Glomerular visceral epithelial cell (primary cell): ENCODE data around the gene SMARCD1.

Experiments used
- DNase-seq: peaks from one replicate; pipeline ENCODE4 v3.0.0-alpha.2; 2016; ENCODE audit errors: extremely low spot score

SMARCD1 gene

DNA sequence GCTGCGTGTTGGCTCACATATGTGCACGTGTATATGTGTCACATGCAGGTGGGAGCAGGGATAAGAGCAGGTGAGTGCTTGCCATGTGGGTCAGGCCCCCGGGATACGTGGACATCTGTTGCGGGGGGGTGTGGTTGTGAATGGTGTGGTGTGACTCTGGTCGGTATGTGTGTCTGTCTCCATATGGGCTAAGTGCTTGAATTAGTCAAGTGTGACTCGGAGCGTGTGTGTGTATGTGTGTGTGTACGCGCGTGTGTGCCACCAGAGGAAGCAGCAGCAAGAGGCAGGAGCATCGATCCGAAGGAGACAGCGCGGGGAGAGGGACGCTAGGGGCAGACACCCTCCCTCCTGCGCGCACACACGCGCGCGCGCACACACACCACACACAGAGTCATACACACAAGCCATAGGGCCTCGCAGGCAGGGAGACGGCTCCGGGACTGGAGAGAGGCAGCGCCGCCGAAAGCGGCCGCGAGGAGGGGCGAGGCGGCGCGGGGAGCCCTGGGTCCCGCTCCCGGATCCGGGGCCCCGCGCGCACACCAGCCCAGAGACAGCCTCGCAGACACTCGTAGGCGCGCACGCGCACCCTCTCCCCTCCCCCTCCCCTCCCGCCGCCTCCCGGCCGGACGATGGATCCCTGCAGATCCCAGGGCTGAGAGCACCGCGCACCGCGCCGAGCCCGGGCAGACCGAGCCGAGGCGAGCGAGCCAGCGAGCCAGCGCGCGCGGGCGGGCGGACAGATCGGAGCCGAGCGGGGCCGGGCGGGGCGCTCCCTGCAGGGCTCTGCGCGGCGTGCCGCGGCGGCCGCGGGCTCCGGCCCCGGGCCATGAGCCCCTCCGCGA, 27.9 kb upstream of the SMARCD1 start, which contains the start of gene ASIC1:
TSS of gene ASIC1 (plus strand) at position 597 of the 842 bp plus-strand sequence. CDS start 1,171 bp downstream, outside the sequence.
- DNase-seq = peak; percentile 58

DNA sequence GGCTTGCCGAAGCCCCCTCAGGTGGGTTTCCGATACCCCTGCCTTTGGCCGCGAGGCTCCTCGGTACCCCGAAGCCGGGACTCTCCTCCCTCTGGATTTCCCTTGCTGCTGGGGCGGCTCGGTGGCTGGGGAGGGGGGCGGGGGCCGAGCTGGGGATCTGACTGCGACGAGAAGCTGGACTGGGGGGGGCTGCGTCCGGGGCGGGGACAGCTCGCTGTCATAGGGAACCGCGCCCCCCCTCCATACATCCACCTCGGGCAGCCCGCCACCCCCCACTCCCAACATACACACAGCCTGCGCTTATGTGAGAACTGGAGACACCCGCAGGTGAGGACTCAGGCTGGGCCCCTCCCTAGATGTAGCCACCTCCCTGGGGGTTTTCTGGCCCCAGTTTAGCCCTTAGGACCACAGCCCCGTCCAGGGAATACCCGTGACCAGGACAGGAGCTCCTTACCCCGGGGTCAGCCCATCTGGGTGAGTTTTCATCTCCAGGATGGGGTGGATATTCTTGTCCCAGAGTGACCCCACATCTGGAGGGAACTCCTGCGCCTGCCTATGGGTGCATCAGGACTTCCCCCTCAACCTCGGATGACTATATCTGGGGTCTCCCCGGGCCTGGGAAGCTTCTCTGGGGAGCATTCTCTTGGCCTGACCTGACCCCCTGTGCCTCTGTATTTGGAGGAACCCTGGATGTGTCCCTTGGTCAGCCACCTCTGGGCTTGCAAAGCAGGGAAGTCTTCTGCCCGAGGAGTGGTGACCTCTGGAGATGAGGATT, 27.1 kb upstream of the SMARCD1 start:
- no peak for DNase-seq

DNA sequence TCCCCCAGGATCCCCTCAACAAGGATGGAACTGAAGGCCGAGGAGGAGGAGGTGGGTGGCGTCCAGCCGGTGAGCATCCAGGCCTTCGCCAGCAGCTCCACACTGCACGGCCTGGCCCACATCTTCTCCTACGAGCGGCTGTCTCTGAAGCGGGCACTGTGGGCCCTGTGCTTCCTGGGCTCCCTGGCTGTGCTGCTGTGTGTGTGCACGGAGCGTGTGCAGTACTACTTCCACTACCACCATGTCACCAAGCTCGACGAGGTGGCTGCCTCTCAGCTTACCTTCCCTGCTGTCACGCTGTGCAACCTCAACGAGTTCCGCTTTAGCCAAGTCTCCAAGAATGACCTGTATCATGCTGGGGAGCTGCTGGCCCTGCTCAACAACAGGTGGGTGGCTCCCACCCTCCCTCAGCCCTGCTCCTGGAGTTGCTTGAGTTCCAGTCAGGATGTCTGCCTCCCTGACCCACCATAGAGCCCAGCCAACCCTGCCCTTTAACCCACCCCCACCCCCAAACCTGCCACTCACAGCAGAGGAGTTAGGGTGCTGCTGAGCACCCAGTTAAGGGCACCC, 26.3 kb upstream of the SMARCD1 start:
- DNase-seq = no peak

DNA sequence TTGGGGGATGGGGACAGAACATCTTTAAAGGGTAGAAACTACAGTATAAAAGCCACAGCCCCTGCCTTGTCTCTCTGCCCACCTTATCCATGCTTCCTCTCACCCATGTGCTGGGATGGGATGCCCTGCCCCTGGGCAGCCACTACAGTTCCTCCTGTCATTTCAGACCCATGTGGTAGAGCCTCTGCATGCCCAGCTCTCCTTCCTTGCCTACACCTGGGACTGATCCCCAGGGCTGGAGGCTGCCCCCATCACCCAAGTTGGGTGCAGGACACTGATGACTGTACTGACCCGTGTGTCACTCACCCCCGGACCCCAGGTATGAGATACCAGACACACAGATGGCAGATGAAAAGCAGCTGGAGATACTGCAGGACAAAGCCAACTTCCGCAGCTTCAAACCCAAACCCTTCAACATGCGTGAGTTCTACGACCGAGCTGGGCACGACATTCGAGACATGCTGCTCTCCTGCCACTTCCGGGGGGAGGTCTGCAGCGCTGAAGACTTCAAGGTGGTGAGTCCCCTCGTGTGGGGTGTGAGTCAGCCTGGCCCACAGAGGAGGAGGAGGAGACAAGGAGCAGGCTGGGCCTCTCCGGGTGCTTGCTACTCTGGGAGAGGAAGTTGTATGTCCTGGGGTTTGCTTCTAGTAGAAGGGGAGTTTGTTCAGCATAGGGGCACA, 25.6 kb upstream of the SMARCD1 start:
- peak; percentile 63 for DNase-seq

DNA sequence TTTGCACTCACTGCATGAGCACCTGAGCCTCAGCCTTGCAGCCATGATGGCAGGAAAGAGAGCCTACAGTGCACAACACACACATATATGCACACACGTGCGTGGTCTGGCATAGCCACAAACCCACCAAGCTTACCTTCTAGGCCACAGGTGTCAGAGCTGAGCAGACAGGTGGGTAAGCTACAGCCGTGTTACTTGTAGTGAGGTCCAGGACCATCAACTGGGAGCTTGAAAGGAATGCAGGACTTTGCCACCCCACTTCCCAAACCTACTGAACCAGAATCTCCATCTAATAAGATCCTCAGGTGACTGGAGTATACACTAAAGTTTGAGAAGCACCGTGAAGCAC, 25.0 kb upstream of the SMARCD1 start:
- no peak for DNase-seq

DNA sequence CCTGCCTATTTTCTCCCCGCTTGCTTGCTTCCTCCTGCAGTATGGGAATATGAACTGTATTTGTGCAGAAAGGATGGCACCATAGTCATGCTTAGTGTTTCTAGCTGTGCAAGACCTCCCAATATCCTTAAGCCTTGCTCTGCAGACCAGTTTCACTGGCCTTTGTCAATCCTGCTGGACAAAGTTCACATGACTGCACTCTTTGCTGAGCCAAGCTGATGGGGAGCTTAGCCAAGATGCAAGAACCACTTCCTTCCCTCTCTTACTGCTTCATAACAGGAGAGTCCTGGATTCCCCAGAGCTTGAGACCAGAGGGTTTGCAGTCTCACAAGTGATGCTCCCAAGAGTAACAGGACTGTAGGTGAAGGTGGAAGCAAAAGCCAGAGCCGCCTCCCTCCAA, 24.0 kb upstream of the SMARCD1 start:
- DNase-seq = no peak

DNA sequence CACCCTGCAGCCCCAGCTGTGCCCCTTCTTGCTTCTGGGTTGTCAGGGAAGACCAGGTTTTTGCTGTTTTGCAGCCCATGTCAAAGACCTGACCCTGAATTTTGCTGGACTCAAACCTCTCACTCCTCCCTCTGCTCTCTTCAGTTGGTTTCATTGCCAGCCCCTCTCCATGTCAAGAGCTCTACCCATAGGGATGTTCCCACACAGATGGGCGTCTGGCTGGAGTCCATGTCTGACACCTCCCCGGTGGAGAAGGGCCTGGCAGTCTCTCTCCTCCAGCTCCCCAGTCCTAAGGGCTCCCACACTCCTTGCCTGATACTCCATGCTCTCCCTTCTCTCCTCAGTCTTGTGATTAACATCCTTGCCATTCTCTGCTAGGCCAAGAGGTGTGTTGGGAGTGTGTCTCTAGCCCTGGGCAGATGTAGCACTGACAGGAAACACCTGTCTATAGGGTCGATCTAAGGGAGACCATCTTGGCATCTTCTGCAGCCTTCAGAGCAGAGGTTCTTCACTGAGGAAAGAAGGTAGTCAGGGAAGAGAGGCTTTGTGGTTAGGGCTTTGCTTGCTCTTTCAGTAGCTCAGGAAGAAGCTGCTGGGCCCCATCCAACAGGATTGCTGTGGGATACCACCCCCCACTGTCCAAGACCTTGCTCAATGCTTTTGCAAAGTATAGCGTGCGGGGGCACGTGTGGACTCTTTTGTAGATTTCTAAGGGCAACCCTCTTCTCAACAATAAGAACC, 23.0 kb upstream of the SMARCD1 start:
- DNase-seq = no peak

DNA sequence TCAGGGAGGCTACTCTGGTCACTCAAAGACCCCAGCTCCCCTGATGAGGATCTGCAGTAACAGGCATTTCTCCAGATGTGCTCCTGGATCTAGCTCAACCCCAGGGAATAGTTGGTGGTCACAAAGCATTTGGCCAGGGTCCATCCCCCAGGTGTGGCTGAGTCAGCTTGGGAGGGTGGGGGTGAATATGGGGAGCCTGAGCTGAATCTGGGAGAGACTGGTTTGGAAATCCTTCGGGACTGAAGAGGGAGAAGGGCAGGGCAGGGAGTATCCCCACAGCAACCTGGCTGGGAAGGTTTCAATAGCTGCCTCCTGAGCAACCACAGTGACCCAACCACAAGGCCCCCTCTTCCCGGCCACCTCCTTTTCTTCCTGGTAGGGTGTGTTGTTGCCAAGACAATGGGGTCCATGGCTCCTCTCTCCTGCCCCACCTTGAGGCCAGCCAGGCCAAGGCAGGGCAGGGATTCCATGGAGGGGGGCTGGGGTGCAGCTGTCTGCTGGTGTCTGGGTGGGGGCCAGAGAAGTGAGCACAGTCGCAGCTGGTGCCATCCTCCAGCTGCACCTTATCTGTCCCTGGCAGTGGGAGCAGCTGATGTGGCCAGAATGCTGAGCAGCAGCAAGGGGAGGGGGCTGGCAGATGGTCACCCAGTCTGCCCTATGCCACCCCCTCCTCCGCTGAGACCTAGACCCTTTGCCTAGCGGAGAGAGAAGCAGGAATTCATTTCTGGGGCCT, 22.2 kb upstream of the SMARCD1 start:
- DNase-seq = peak; percentile 43

DNA sequence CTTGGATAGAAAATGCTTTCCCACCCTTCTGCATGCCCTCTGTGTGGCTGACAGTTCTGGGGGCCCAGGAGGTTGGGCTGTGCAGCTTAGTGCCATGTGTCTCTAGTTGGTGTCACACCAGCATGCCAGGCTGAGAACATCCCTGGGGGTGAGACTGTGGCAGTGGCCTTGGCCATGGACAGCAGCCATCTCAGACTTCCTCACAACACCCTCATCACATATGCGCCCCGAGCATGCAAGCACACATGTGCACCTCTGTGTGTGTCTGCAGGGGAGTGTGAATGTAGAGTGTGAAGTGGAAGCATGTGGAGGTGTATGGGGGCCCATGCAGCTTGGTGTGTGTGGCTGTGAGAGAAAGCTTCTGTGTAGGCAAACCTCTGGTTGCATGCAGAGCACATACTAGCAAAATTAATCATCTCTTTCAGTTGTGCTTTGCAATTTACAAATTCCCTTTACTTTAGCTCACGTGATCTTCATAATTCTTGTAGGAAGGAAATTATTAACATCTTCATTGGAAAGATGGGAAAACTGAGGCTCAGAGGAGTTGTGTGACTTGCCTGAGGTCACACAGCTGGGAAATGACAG, 19.3 kb upstream of the SMARCD1 start:
- DNase-seq = no peak

DNA sequence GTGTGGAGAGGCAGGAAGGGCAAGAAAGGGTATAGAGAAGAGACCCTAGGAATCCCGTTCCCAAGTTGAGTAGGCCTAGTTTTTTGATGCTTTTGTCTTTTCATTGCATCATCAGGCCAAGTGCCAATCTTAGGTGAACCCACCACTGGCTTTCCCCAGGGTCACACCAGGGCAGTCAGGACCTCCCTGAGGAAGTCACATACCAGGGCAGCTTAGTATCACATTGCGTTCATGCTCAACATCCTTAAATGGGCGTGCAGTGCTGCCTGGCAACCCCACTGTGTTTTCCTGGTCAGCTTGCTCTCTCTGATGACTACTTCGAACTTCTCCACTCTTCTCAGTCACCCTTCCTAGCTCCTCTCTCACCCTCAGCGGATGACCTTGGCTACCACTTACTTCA, 18.7 kb upstream of the SMARCD1 start:
- DNase-seq = peak; percentile 81

DNA sequence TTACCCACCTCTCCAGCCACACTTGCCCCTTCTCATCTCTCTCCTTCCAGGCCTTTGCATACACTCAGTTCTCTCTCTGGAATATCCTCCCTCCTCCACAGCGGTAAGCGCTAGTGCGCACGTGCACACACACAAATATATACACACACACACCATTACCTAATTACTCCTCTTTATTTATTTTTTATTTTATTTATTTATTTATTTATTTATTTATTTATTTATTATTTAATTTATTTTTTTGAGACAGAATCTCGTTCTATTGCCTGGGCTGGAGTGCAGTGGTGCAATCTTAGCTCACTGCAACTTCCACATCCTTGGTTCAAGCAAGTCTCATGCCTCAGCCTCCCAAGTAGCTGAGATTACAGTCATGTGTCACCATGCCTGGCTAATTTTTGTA, 16.1 kb upstream of the SMARCD1 start:
- no peak for DNase-seq

DNA sequence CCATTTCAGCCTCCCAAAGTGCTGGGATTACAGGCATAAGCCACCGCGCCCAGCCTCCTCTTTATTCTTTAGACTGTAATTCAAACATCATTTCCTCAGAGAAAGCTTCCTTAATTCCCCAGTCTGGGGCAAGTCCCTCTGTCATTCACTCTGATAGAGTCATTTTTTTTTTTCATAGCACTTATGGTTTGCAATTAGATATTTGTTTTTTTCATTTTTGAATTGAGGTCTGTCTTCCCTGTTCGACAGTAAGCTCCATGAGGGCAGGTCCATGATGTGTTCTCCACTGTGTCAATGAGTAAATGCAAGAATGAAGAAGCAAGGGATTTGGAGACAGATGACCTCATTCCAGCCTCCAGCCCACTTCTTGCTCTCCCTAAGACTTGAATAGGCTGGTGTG, 15.6 kb upstream of the SMARCD1 start:
- DNase-seq = no peak

DNA sequence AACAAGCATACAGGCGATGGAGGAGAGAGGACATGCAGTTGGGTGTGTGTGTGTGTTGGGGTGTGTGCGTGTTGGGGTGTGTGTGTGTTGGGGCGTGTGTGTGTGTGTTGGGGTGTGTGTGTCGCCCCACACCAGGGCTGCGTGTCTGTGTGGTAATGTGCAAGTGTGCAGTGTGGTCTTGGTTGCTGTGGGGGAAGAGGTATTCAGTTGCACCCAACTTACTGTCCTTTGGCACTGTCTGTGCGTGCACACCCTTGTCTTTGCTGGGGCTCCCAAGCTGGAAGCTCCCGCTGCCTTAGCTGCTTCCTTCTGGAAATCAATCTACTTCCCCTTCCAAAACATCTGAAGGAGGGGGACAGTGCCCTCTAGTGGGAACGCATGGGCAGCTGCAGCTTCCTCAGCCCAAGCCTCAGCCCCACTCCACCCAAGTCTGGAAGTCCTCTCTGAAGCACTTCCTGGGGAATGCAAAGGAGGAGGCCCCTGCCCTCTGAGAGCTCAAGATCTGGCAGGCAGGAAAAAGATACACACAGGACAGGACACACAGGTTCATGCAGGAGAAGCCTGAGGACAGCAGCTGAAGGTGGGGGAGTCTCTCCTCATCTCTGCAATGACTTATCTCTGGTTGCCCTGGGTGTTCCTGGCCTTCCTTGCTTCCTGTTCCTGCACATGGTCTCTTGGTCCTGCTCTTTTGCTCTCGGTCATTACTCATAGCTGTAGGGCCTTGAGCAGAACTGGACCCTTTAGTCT, 14.7 kb upstream of the SMARCD1 start:
- peak; percentile 82 for DNase-seq

DNA sequence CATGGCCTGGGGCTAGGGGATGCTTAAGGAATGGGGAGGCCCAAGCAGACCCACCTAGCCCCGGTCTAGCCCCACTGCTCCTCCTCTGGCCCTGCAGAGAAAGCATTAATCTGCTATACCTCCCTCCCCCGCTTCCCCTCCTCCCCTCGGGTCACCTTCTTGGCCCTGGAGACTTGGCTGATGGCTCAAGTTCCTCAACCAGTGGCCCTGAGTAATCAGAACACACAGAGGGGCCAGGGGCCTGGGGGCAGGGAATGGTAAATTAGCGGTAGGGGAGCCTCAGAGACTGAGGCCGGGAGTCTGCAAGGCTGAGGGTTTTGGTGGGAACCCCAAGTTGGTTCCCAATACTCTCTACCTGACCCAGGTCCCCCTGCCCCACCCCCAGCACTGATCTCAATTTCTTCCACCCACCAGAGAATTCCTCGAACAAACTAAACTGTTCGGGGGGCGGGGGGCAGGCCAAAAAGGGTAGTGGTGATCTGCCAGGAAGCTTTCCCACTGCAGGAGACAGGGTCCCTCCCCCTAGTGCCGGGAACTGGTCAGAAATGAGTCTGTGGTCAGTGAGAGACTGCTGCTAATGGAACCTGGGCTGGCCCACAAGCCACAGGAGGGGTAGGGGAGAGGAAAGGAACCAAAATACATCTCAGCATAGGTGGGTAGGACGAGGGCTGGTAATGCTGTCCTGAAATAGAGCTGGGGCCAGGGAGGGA, 12.8 kb upstream of the SMARCD1 start:
- no peak for DNase-seq

DNA sequence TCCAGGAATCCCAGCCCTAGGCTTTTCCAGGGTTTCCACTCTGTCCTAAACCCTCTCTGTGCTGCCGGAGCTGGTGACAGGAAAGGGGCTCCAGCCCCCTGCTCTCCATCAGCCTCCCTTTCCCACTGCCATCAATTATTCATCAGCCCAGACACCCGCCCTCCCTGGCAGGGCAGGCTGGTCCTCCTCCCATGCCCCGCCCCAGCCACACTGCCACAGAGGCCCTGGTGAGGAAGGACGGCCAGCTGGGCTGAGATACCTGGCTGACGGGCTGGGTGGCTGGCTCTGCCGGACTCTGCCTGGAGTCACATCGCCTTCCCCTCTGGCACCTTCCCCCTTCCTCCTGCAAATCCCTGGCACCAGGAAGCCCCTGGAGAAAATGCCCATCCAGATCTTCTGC, 11.9 kb upstream of the SMARCD1 start:
- DNase-seq = no peak

DNA sequence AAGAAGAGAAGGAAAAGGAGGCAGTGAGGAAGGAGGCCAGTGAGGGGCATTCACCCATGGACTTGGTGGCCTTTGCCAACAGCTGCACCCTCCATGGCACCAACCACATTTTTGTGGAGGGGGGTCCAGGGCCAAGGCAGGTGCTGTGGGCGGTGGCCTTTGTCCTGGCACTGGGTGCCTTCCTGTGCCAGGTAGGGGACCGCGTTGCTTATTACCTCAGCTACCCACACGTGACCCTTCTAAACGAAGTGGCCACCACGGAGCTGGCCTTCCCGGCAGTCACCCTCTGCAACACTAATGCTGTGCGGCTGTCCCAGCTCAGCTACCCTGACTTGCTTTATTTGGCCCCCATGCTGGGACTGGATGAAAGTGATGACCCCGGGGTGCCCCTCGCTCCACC, 11.4 kb upstream of the SMARCD1 start:
- no peak for DNase-seq

DNA sequence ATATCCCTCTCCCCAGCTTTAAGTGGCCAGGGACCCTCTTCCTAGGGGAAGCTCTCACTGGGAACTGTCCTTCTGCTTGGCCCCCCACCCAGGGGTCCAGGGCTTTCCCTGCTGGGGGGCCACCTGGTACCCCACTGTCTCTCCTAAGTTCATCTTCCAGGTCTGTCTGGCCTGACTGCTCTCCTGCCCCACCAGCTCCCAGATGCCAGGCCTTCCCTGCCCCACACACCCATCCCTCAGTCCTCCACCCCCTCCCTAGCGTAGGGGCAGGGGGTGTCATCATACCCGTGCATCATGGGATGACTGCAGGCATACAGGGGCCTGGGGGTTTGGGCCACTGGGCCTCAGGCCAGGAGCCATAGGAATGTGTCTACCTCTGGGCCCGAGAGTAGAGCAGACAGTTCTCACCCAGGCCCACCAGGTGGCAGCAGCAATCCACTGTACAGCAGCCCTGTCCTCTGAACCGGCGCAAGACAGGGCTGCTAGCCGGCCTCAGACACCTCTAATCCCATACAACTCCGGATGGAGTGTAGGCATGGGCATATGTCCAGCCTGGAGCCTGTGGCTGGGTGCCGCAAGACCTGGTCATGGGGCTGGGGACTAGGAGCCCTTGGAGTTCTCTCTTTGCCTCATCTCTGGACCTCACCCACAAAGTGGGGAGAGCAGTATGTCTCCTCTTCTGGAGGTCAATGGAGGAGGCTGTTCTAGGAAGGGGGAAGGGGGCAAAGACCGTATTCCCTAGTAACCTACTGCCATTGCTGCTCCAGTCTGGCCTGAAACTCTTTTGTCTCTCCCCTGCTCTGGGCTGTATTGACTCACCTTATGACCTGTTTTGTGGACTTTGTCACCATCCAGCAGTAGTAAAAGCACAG, 10.0 kb upstream of the SMARCD1 start:
- DNase-seq = peak; percentile 88

DNA sequence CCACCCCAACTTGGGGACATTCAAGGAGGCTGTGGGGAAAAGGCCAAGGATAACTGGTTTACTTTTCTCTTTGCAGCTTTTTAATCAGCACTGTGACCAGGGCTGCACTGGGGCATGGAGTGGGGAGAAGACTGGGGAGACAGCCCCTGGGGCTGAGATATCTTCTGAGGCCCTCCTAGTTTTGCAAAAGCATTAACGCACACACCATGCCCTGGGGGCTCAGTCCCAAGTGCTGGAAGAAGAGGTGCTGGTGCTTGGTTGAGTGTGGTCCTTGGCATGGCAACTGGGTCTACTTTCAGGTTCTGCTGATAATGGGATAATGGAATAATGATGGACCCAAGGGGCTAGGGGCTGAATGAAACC, 9.4 kb upstream of the SMARCD1 start:
- DNase-seq = no peak
